ENCODE results near the gene NPAS3. TPM values are rescaled to one million over a fixed set of nuclear protein-coding genes. Genes with fewer than 3 reads are reported as not detected.

Gene NPAS3
- total and polyA plus RNA-seq, 5 donors from 2014 or later = not detected

GRCh38 chr14:33846100-33846824 is 907.6 kb downstream of the NPAS3 start:
- Histone ChIP-seq H3K36me3 (ENCODE audit: control insufficient read depth, insufficient read depth, low read length) (no peaks in the 10 kb centered on the region), H3K27me3 (ENCODE audit: control insufficient read depth, insufficient read depth, low read length) (no peaks in the 10 kb centered on the region), H3K9me3 (ENCODE audit: control insufficient read depth in 2 of 2, low read length in 2 of 2) (no peaks in the 10 kb centered on the region), H3K4me3 (ENCODE audit: low read depth, low read length) (no peak overlapping the region), H3K4me1 (ENCODE audit: control insufficient read depth, insufficient read depth, low read length, poor library complexity, severe bottlenecking) (no peaks in the 10 kb centered on the region), H3K27ac (ENCODE audit: insufficient read depth, low read length, poor library complexity, severe bottlenecking) (no peak overlapping the region)
- no peak for DNase-seq
- Mint-ChIP-seq H3K9me3 (peaks cover 0 to 4% (median 0%) of the 10 kb centered on the region in 7 donors), H3K4me3 (no peak overlapping the region), H3K4me1 (peaks cover 0 to 5% (median 0%) of the 10 kb centered on the region in 4 donors), H3K27ac (no peak overlapping the region), H3K27me3 (no peaks in the 10 kb centered on the region), H3K36me3 (no peaks in the 10 kb centered on the region)
- ATAC-seq (ENCODE audit: low read depth in 2 of 2) = no peak

GRCh38 chr14:33847066-33847465 is 908.4 kb downstream of the NPAS3 start:
- no peaks in the 10 kb centered on the region for H3K36me3 Mint-ChIP-seq
- H3K27me3 Mint-ChIP-seq = no peaks in the 10 kb centered on the region

GRCh38 chr14:33848009-33848408 is 909.3 kb downstream of the NPAS3 start:
- Histone ChIP-seq H3K4me1 (ENCODE audit: control insufficient read depth, insufficient read depth, low read length, poor library complexity, severe bottlenecking) (no peaks in the 10 kb centered on the region), H3K36me3 (ENCODE audit: control insufficient read depth, insufficient read depth, low read length) (no peaks in the 10 kb centered on the region), H3K9me3 (ENCODE audit: control insufficient read depth in 2 of 2, low read length in 2 of 2) (no peaks in the 10 kb centered on the region), H3K4me3 (ENCODE audit: low read depth, low read length) (no peak overlapping the region), H3K27ac (ENCODE audit: insufficient read depth, low read length, poor library complexity, severe bottlenecking) (no peak overlapping the region), H3K27me3 (ENCODE audit: control insufficient read depth, insufficient read depth, low read length) (no peaks in the 10 kb centered on the region)
- Mint-ChIP-seq H3K4me3 (no peak overlapping the region), H3K27me3 (no peaks in the 10 kb centered on the region), H3K4me1 (peaks cover 0 to 6% (median 0%) of the 10 kb centered on the region in 4 donors), H3K27ac (no peak overlapping the region), H3K36me3 (no peaks in the 10 kb centered on the region), H3K9me3 (peaks cover 0 to 4% (median 0%) of the 10 kb centered on the region in 7 donors)
- ATAC-seq (ENCODE audit: low read depth in 2 of 2) (no peak), DNase-seq (no peak)

More at GRCh38 chr14:33847066-33847465, 908.4 kb downstream of the NPAS3 start:
- Histone ChIP-seq H3K4me1 (ENCODE audit: control insufficient read depth, insufficient read depth, low read length, poor library complexity, severe bottlenecking) (no peaks in the 10 kb centered on the region), H3K27me3 (ENCODE audit: control insufficient read depth, insufficient read depth, low read length) (no peaks in the 10 kb centered on the region), H3K4me3 (ENCODE audit: low read depth, low read length) (no peak overlapping the region), H3K27ac (ENCODE audit: insufficient read depth, low read length, poor library complexity, severe bottlenecking) (no peak overlapping the region), H3K36me3 (ENCODE audit: control insufficient read depth, insufficient read depth, low read length) (no peaks in the 10 kb centered on the region), H3K9me3 (ENCODE audit: control insufficient read depth in 2 of 2, low read length in 2 of 2) (no peaks in the 10 kb centered on the region)
- Mint-ChIP-seq H3K9me3 (peaks cover 0 to 4% (median 0%) of the 10 kb centered on the region in 7 donors), H3K4me3 (no peak overlapping the region), H3K4me1 (peaks cover 0 to 6% (median 0%) of the 10 kb centered on the region in 4 donors), H3K27ac (no peak overlapping the region)
- no peak for ATAC-seq (ENCODE audit: low read depth in 2 of 2)
- peak in 1 of 3 donors; percentile 18 for DNase-seq

GRCh38 chr14:33848706-33849454 is 910.2 kb downstream of the NPAS3 start:
- Mint-ChIP-seq H3K36me3 (no peaks in the 10 kb centered on the region), H3K27me3 (no peaks in the 10 kb centered on the region), H3K9me3 (peaks cover 0 to 4% (median 0%) of the 10 kb centered on the region in 7 donors), H3K4me3 (no peak overlapping the region), H3K4me1 (peaks cover 0 to 6% (median 0%) of the 10 kb centered on the region in 4 donors), H3K27ac (no peak overlapping the region)
- H3K4me1 ChIP-seq (ENCODE audit: control insufficient read depth, insufficient read depth, low read length, poor library complexity, severe bottlenecking) = no peaks in the 10 kb centered on the region
- DNase-seq (no peak), ATAC-seq (ENCODE audit: low read depth in 2 of 2) (no peak)
- H3K36me3 ChIP-seq (ENCODE audit: control insufficient read depth, insufficient read depth, low read length) = no peaks in the 10 kb centered on the region
- no peak overlapping the region for H3K4me3 ChIP-seq (ENCODE audit: low read depth, low read length)
- no peaks in the 10 kb centered on the region for H3K9me3 ChIP-seq (ENCODE audit: control insufficient read depth in 2 of 2, low read length in 2 of 2)
- H3K27ac ChIP-seq (ENCODE audit: insufficient read depth, low read length, poor library complexity, severe bottlenecking) = no peak overlapping the region
- H3K27me3 ChIP-seq (ENCODE audit: control insufficient read depth, insufficient read depth, low read length) = no peaks in the 10 kb centered on the region

- Mint-ChIP-seq H3K9me3 (peaks cover 0 to 4% (median 0%) of the 10 kb centered on the region in 7 donors), H3K4me1 (peaks cover 0 to 6% (median 0%) of the 10 kb centered on the region in 4 donors), H3K27me3 (no peaks in the 10 kb centered on the region), H3K4me3 (no peak overlapping the region), H3K36me3 (no peaks in the 10 kb centered on the region), H3K27ac (no peak overlapping the region)
- no peaks in the 10 kb centered on the region for H3K27me3 ChIP-seq (ENCODE audit: control insufficient read depth, insufficient read depth, low read length)
- no peak overlapping the region for H3K4me3 ChIP-seq (ENCODE audit: low read depth, low read length)
- no peaks in the 10 kb centered on the region for H3K36me3 ChIP-seq (ENCODE audit: control insufficient read depth, insufficient read depth, low read length)
- DNase-seq = no peak
- H3K27ac ChIP-seq (ENCODE audit: insufficient read depth, low read length, poor library complexity, severe bottlenecking) = no peak overlapping the region
- H3K9me3 ChIP-seq (ENCODE audit: control insufficient read depth in 2 of 2, low read length in 2 of 2) = no peaks in the 10 kb centered on the region
- no peak for ATAC-seq (ENCODE audit: low read depth in 2 of 2)
- no peaks in the 10 kb centered on the region for H3K4me1 ChIP-seq (ENCODE audit: control insufficient read depth, insufficient read depth, low read length, poor library complexity, severe bottlenecking)
Measured at GRCh38 chr14:33849455-33849801, 910.7 kb downstream of the NPAS3 start.

- Histone ChIP-seq H3K27ac (ENCODE audit: insufficient read depth, low read length, poor library complexity, severe bottlenecking) (no peak overlapping the region), H3K4me3 (ENCODE audit: low read depth, low read length) (no peak overlapping the region), H3K27me3 (ENCODE audit: control insufficient read depth, insufficient read depth, low read length) (no peaks in the 10 kb centered on the region), H3K9me3 (ENCODE audit: control insufficient read depth in 2 of 2, low read length in 2 of 2) (no peaks in the 10 kb centered on the region), H3K36me3 (ENCODE audit: control insufficient read depth, insufficient read depth, low read length) (no peaks in the 10 kb centered on the region), H3K4me1 (ENCODE audit: control insufficient read depth, insufficient read depth, low read length, poor library complexity, severe bottlenecking) (no peaks in the 10 kb centered on the region)
- peaks cover 0 to 6% (median 0%) of the 10 kb centered on the region in 4 donors for H3K4me1 Mint-ChIP-seq
- no peak overlapping the region for H3K27ac Mint-ChIP-seq
- H3K4me3 Mint-ChIP-seq = no peak overlapping the region
- peaks cover 0 to 4% (median 0%) of the 10 kb centered on the region in 7 donors for H3K9me3 Mint-ChIP-seq
- ATAC-seq (ENCODE audit: low read depth in 2 of 2) = no peak
- H3K36me3 Mint-ChIP-seq = no peaks in the 10 kb centered on the region
- no peak for DNase-seq
- H3K27me3 Mint-ChIP-seq = no peaks in the 10 kb centered on the region
Measured at GRCh38 chr14:33850826-33851225, 912.1 kb downstream of the NPAS3 start.

GRCh38 chr14:33851366-33851765 is 912.7 kb downstream of the NPAS3 start:
- no peak overlapping the region for H3K4me3 Mint-ChIP-seq
- DNase-seq (no peak), ATAC-seq (ENCODE audit: low read depth in 2 of 2) (no peak)
- Histone ChIP-seq H3K4me1 (ENCODE audit: control insufficient read depth, insufficient read depth, low read length, poor library complexity, severe bottlenecking) (no peaks in the 10 kb centered on the region), H3K27me3 (ENCODE audit: control insufficient read depth, insufficient read depth, low read length) (no peaks in the 10 kb centered on the region), H3K4me3 (ENCODE audit: low read depth, low read length) (no peak overlapping the region), H3K27ac (ENCODE audit: insufficient read depth, low read length, poor library complexity, severe bottlenecking) (no peak overlapping the region), H3K36me3 (ENCODE audit: control insufficient read depth, insufficient read depth, low read length) (no peaks in the 10 kb centered on the region), H3K9me3 (ENCODE audit: control insufficient read depth in 2 of 2, low read length in 2 of 2) (no peaks in the 10 kb centered on the region)
- H3K4me1 Mint-ChIP-seq = peaks cover 0 to 6% (median 0%) of the 10 kb centered on the region in 4 donors
- H3K9me3 Mint-ChIP-seq = peaks cover 0 to 1% (median 0%) of the 10 kb centered on the region in 7 donors
- no peaks in the 10 kb centered on the region for H3K36me3 Mint-ChIP-seq
- H3K27me3 Mint-ChIP-seq = no peaks in the 10 kb centered on the region
- no peak overlapping the region for H3K27ac Mint-ChIP-seq

All from CD4-positive, CD25-positive, alpha-beta regulatory T cell (primary cell).